ENCODE results near the gene REV3L. TPM values are rescaled to one million over a fixed set of nuclear protein-coding genes. Genes with fewer than 3 reads are reported as not detected.

REV3L gene
- total RNA-seq, 1 experiment from 2014 or later = 5.3 TPM

DNA sequence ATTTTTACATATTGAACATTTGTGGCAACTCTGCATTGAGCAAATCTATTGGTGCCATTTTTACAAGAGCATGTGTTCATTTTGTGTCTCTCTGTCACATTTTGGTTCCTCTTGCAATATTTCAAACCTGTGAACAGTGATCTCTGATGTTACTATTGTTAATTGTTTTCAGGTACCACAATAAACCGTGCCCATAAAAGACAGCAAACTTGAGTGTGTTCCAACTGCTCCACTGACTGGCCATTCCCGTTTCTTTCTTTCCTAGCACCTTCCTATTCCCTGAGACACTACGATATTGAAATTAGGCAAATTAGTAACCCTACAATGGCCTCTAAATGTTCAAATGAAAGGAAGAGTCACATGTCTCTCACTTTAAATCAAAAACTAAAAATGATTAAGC lies 79.6 kb downstream of the REV3L start:
- Histone ChIP-seq H3K4me2 (ENCODE audit: insufficient read depth, insufficient read length, low read length) (no peak overlapping the region), H2BK20ac (ENCODE audit: low read depth, low read length, poor library complexity, severe bottlenecking) (no peak overlapping the region), H3K23ac (ENCODE audit: insufficient read length, low read depth, low read length) (no peak overlapping the region), H2BK12ac (ENCODE audit: insufficient read length, low read depth, low read length) (no peak overlapping the region), H3K18ac (ENCODE audit: insufficient read length, low read depth, low read length) (no peak overlapping the region), H2AFZ (ENCODE audit: low read length) (no peak overlapping the region), H3K14ac (ENCODE audit: insufficient read depth, low read length) (no peak overlapping the region), H3K79me2 (ENCODE audit: insufficient read depth, low read length) (no peaks in the 10 kb centered on the region), H4K91ac (ENCODE audit: insufficient read length, low read depth, low read length) (no peak overlapping the region), H4K8ac (replicated peaks; ENCODE audit: insufficient read length, low read depth, low read length) (no peak overlapping the region), H4K5ac (ENCODE audit: insufficient read length, low read depth, low read length) (no peak overlapping the region), H3K4ac (ENCODE audit: low read depth, low read length) (no peak overlapping the region), H3K9me3 (ENCODE audit: control insufficient read depth, low read depth, low read length) (no peaks in the 10 kb centered on the region), H2AK5ac (ENCODE audit: insufficient read length, low read length) (no peak overlapping the region), H4K20me1 (ENCODE audit: control insufficient read depth, insufficient read depth, insufficient read length) (no peaks in the 10 kb centered on the region), H2BK15ac (ENCODE audit: low read depth, low read length) (no peak overlapping the region), H3K79me1 (ENCODE audit: insufficient read depth, low read depth, low read length, poor library complexity, severe bottlenecking) (no peaks in the 10 kb centered on the region), H3K27ac (ENCODE audit: insufficient read length, low read depth, low read length) (no peak overlapping the region), H2BK120ac (ENCODE audit: low read depth, low read length, poor library complexity, severe bottlenecking) (no peak overlapping the region), H3K27me3 (ENCODE audit: insufficient read depth, low read length) (no peaks in the 10 kb centered on the region), H3K9ac (ENCODE audit: extremely low read depth, insufficient read length, low read length) (no peak overlapping the region), H3K56ac (ENCODE audit: insufficient read length, low read depth, low read length) (no peak overlapping the region), H2BK5ac (ENCODE audit: insufficient read length, low read length) (no peak overlapping the region), H3K23me2 (ENCODE audit: insufficient read length, low read depth, low read length, poor library complexity, severe bottlenecking) (no peaks in the 10 kb centered on the region), H3T11ph (ENCODE audit: low read length) (no peak overlapping the region), H3K4me1 (ENCODE audit: insufficient read depth, low read length) (no peaks in the 10 kb centered on the region)
- DNase-seq = no peak
- Mint-ChIP-seq H3K27ac (no peak overlapping the region), H3K9me3 (no peaks in the 10 kb centered on the region), H3K4me1 (no peaks in the 10 kb centered on the region; a peak in 1 of 4 replicates), H3K27me3 (ENCODE audit: low read depth) (no peaks in the 10 kb centered on the region), H3K4me3 (no peak overlapping the region), H3K36me3 (ENCODE audit: insufficient read depth in 1 of 3, low read depth in 3 of 3) (peaks cover 4 to 7% (median 5%) of the 10 kb centered on the region in 3 experiments; a peak in 5 of 7 replicates)
- no peak for TF ChIP-seq CTCF (conservative IDR thresholded peaks at IDR 0.05)
- no CpG with 5 or more reads among the region's 3 CpGs for WGBS (ENCODE audit: extremely low coverage, insufficient read length, low lambda C conversion rate)

All from H9 (cell line).